SKM-1 (cell line): ENCODE data around the gene S100A6.
"Not testable (repeated sequence)": the region's sequence is repeated elsewhere in the genome, so short reads cannot be mapped to it uniquely, and the experiment has no call there.

Source experiments
- DNase-seq: peaks from one replicate; lab custom pipeline; 2025; ENCODE audit not compliant: unreplicated experiment; lab: John Stamatoyannopoulos, UW

The S100A6 gene

GRCh38 chr1:153535242-153536011 lies at the start of gene S100A6:
S100A6 (minus strand) TSS chr1:153535991; CDS start chr1:153535339, 652 bp downstream.
- DNase-seq = no peak

- DNase-seq = no peak
These were observed 49.2 kb upstream of the S100A6 start for GRCh38 chr1:153585006-153585405.

- DNase-seq = no peak
These were observed 48.2 kb upstream of the S100A6 start for GRCh38 chr1:153583976-153584375.

- DNase-seq = not testable (repeated sequence)
These were observed 47.7 kb upstream of the S100A6 start for GRCh38 chr1:153583514-153583913.

GRCh38 chr1:153582836-153583235 lies 47.0 kb upstream of the S100A6 start:
- not testable (repeated sequence) for DNase-seq

GRCh38 chr1:153578936-153579335 lies 43.1 kb upstream of the S100A6 start:
- DNase-seq = no peak

- DNase-seq = no peak
These were observed 42.7 kb upstream of the S100A6 start for GRCh38 chr1:153578490-153578889.

- no peak for DNase-seq
These were observed 41.8 kb upstream of the S100A6 start for GRCh38 chr1:153577624-153578051.

GRCh38 chr1:153577138-153577537 lies 41.3 kb upstream of the S100A6 start:
- peak; percentile 41 for DNase-seq

GRCh38 chr1:153575497-153575896 lies 39.7 kb upstream of the S100A6 start:
- not testable (repeated sequence) for DNase-seq

- not testable (repeated sequence) for DNase-seq
These were observed 39.3 kb upstream of the S100A6 start for GRCh38 chr1:153575081-153575491.

GRCh38 chr1:153573351-153573750 lies 37.6 kb upstream of the S100A6 start:
- peak; percentile 78 for DNase-seq

- DNase-seq = no peak
These were observed 36.8 kb upstream of the S100A6 start for GRCh38 chr1:153572569-153573015.

GRCh38 chr1:153571706-153572105 lies 35.9 kb upstream of the S100A6 start:
- DNase-seq = no peak

- no peak for DNase-seq
These were observed 35.1 kb upstream of the S100A6 start for GRCh38 chr1:153570874-153571273.

GRCh38 chr1:153569465-153569864 lies 33.7 kb upstream of the S100A6 start:
- no peak for DNase-seq

GRCh38 chr1:153568367-153569099 lies 32.7 kb upstream of the S100A6 start:
- DNase-seq = peak; percentile 85

GRCh38 chr1:153567621-153568366 lies 32.0 kb upstream of the S100A6 start:
- DNase-seq = no peak

- peak; percentile 98 for DNase-seq
These were observed 30.9 kb upstream of the S100A6 start for GRCh38 chr1:153566414-153567371.
